K562 (cell line): ENCODE data around the gene KCNJ12. TPM values are rescaled to one million over a fixed set of nuclear protein-coding genes. Genes with fewer than 3 reads are reported as not detected.

Experiments used
- ATAC-seq: fragments of 200-7000 bp; cut with Tn5 transposase; 3 replicates; pipeline ENCODE4 v1.9.1; 2020; ENCODE audit warnings: moderate library complexity
- BruUV-seq: library from RNA; stranded (reverse); fragments of 400-500 nt; replicated peaks from 2 replicates; lab custom pipeline; 2021; lab: Mats Ljungman, UMichigan
- CTCF ChIA-PET: fragments of 300-600 bp; formaldehyde crosslinking; extraction: SDS; loops from one replicate; lab custom pipeline; 2021; ENCODE audit warnings: low intra/inter-chr PET ratio; lab: Yijun Ruan, JAX
- POLR2A ChIA-PET: fragments of 300-600, 350-650 bp; sonication (Branson Sonifier 250); formaldehyde crosslinking; extraction: SDS; loops from one replicate; lab custom pipeline; 2021; ENCODE audit warnings: antibody characterized with exemption, inconsistent platforms; lab: Yijun Ruan, JAX
- DNase-seq, 4 experiments: peaks; one replicate each; pipeline versions ENCODE4 v3.0.0 to v3.0.0-alpha.2; 2011 to 2018; ENCODE audit warnings: low spot score in 3 of 4, mixed read lengths in 3 of 4; ENCODE audit errors: extremely low read depth in 1 of 4
- FAIRE-seq: peaks from 2 replicates; lab custom pipeline; 2011; peaks lifted over from hg19 to GRCh38; lab: Jason Lieb, UNC
- H2AFZ ChIP-seq: 2 replicates; pipeline ENCODE4 v1.6.0; 2011; ENCODE audit warnings: low read depth, low read length, control low read depth, inconsistent platforms
- H3K27ac ChIP-seq: fragments of 200-600 bp; 3 replicates; pipeline ENCODE4 v1.8.0; 2011; ENCODE audit warnings: low read depth, mild to moderate bottlenecking, control low read depth, inconsistent platforms, low read length, moderate library complexity, mixed read lengths; ENCODE audit errors: extremely low read depth
- H3K27me3 ChIP-seq, 2 experiments: fragments of 300-600 bp in 1 of 2; 2 replicates in 1 of 2; 3 replicates in 1 of 2; pipeline versions ENCODE4 v1.6.0 to v1.8.0; 2011; ENCODE audit warnings: inconsistent platforms in 2 of 2, low read length in 2 of 2, mild to moderate bottlenecking in 1 of 2, mixed read lengths in 1 of 2, moderate library complexity in 1 of 2; ENCODE audit not compliant: control insufficient read depth in 2 of 2, insufficient read depth in 2 of 2
- H3K36me3 ChIP-seq: fragments of 300-600 bp; 3 replicates; pipeline ENCODE4 v1.8.0; 2011; ENCODE audit warnings: mild to moderate bottlenecking, low read length, inconsistent platforms; ENCODE audit not compliant: control insufficient read depth, insufficient read depth
- H3K4me1 ChIP-seq, 2 experiments: fragments of 200-600 bp in 1 of 2; replicated peaks in 1 of 2; 2 replicates in 1 of 2; 3 replicates in 1 of 2; pipeline versions ENCODE4 v1.5.1 to v1.8.0; 2011; ENCODE audit warnings: inconsistent platforms in 2 of 2, low read length in 2 of 2, mild to moderate bottlenecking in 1 of 2, mixed read lengths in 1 of 2, moderate library complexity in 1 of 2; ENCODE audit not compliant: control insufficient read depth in 2 of 2, insufficient read depth in 2 of 2
- H3K4me2 ChIP-seq: 2 replicates; pipeline ENCODE4 v1.6.1; 2011; ENCODE audit warnings: low read length, control low read depth, inconsistent platforms, mixed read lengths; ENCODE audit not compliant: insufficient read depth
- H3K4me3 ChIP-seq: fragments of 200-600 bp; sonication (generic), shearing (Covaris generic); 2 replicates; pipeline ENCODE4 v1.5.1; 2016; ENCODE audit warnings: control low read depth, inconsistent platforms
- H3K79me2 ChIP-seq: fragments of 200-600 bp; 3 replicates; pipeline ENCODE4 v1.8.0; 2011; ENCODE audit warnings: low read length, inconsistent platforms; ENCODE audit not compliant: control insufficient read depth, insufficient read depth
- H3K9ac ChIP-seq, 2 experiments: 2 replicates each; pipeline versions ENCODE4 v1.6.0 to v1.6.1; 2011; ENCODE audit warnings: low read depth in 2 of 2, low read length in 2 of 2, control low read depth in 1 of 2, inconsistent platforms in 1 of 2, mild to moderate bottlenecking in 1 of 2, mixed read lengths in 1 of 2; ENCODE audit not compliant: insufficient read depth in 1 of 2
- H3K9me1 ChIP-seq: one replicate; pipeline ENCODE4 v1.6.0; 2011; ENCODE audit warnings: inconsistent platforms, mild to moderate bottlenecking, low read length, moderate library complexity; ENCODE audit not compliant: control insufficient read depth, insufficient read depth
- H3K9me3 ChIP-seq: replicated peaks from 2 replicates; pipeline ENCODE4 v1.5.1; 2011; ENCODE audit warnings: low read depth, low read length, inconsistent platforms; ENCODE audit not compliant: control insufficient read depth, insufficient read depth
- H4K20me1 ChIP-seq: replicated peaks from 2 replicates; pipeline ENCODE4 v1.6.1; 2011; ENCODE audit warnings: low read length, inconsistent platforms, mixed read lengths; ENCODE audit not compliant: control insufficient read depth, insufficient read depth
- CEBPB ChIP-seq: fragments of 450-650 bp; IDR thresholded peaks from 2 replicates; pipeline ENCODE4 v1.6.1; 2016; ENCODE audit warnings: missing genetic modification characterization, missing compliant biosample characterization
- MCM3 ChIP-seq: fragments of 450-650 bp; IDR thresholded peaks from 2 replicates; pipeline ENCODE4 v1.6.1; 2016
- ZNF263 ChIP-seq: sonication (generic); formaldehyde crosslinking; IDR thresholded peaks from 2 replicates; pipeline ENCODE4 v1.8.0; 2022; ENCODE audit warnings: mild to moderate bottlenecking, missing genetic modification reagents, borderline replicate concordance
- ZNF354B ChIP-seq: fragments of 250-450 bp; sonication (Bioruptor Pico); IDR thresholded peaks from 2 replicates; pipeline ENCODE4 v1.4.0; 2020
- WGBS: fragments of 100-300 bp; shearing (Covaris generic); methylation state at CpG from one replicate; pipeline ENCODE4 v1.1.6; 2016; ENCODE audit warnings: low coverage, mixed read lengths; ENCODE audit not compliant: insufficient coverage; ENCODE audit errors: missing lambda C conversion rate; 5-methylcytosine and 5-hydroxymethylcytosine counted together
- in situ Hi-C: fragments of 300-500 bp; cut with MboI; formaldehyde crosslinking; loops from 4 replicates; pipeline ENCODE4 v1.15.0; 2018; ENCODE audit warnings: inconsistent platforms, mixed read lengths
- intact Hi-C: fragments of 100-400 bp; cut with micrococcal nuclease; formaldehyde crosslinking; loops from 2 replicates; pipeline ENCODE4 v1.14.2; 2022
- polyA plus RNA-seq, 8 experiments: library from polyadenylated mRNA; depleted of rRNA in 4 of 8; stranded (reverse) in 5 of 8; unstranded in 3 of 8; fragments of >200 nt; fragmentation: Nextera tagmentation in 2 of 8; fragmentation: Illumina TruSeq in 1 of 8; extraction: Ambion mirVana in 2 of 8; extraction: Trizol in 1 of 8; gene quantifications; 2 replicates each; pipeline versions ENCODE4 v1.2.1 to v1.2.3, GENCODE V29; 2011 to 2014; ENCODE audit warnings: inconsistent platforms in 1 of 8, missing spikeins in 1 of 8
- total RNA-seq, 7 experiments: library from RNA; depleted of rRNA in 6 of 7; stranded (reverse); fragments of >200 nt in 6 of 7; fragmentation: Illumina TruSeq in 2 of 7; extraction: Trizol in 2 of 7; gene quantifications; 2 replicates each; pipeline versions ENCODE4 v1.2.1 to v1.2.3, GENCODE V29; 2011 to 2021; ENCODE audit warnings: low replicate concordance in 1 of 7

The KCNJ12 gene
- total and polyA plus RNA-seq, 9 of the 15 experiments (the other 6 are each of a cell fraction or from before 2014, with no cell fraction given): 0.02 TPM; not detected in 8

- Histone ChIP-seq H3K9me3 (no peaks in the 10 kb centered on the region), H3K27me3 (peaks cover 0 to 47% of the 10 kb centered on the region in 2 experiments; a peak in 3 of 5 replicates), H3K4me1 (peaks cover 0 to 8% of the 10 kb centered on the region in 2 experiments; a peak in 2 of 5 replicates), H3K36me3 (no peaks in the 10 kb centered on the region), H3K9me1 (no peaks in the 10 kb centered on the region), H3K4me2 (no peak overlapping the region), H3K9ac (no peak overlapping the region), H2AFZ (no peak overlapping the region), H3K79me2 (no peaks in the 10 kb centered on the region), H3K27ac (no peak overlapping the region), H4K20me1 (no peaks in the 10 kb centered on the region; the same call in 1 of the 2 replicates)
- DNase-seq: no peak
- BruUV-seq: no TSS peak
- ATAC-seq: no peak
- POLR2A ChIA-PET: interaction anchor here (0.7 kb wide), 1 partner anchor 75 kb away, joined by 3 read pairs; no protein-coding TSS in a partner anchor
- CTCF ChIA-PET: no interaction called here
- in situ Hi-C loops: no loop called here
- intact Hi-C loops: no loop called here
- WGBS: 6% methylated on average over 13 of the region's 17 CpGs
- FAIRE-seq: no peak
- TF ChIP-seq CEBPB (tag) (no peak), MCM3 (no peak), ZNF354B (CRISPR knock-in tag) (no peak), ZNF263 (CRISPR knock-in tag) (peak; percentile 55; the same call in 1 of the 2 replicates)
- TF ChIP-seq, all 486 proteins: peak for 1
- H3K4me3 ChIP-seq: no peak overlapping the region
Observed at GRCh38 chr17:21371511-21372081, 4.6 kb upstream of the KCNJ12 start.
